WI38 (cell line): ENCODE results near the gene NIT1.

Source experiments
- H3K4me3 ChIP-seq: 2 replicates; pipeline ENCODE4 v1.5.1; 2011; ENCODE audit warnings: low read depth, mild to moderate bottlenecking, control low read depth, low read length
- CTCF ChIP-seq: IDR thresholded peaks from 2 replicates; pipeline ENCODE4 v1.5.1; 2012; ENCODE audit warnings: low read depth, mild to moderate bottlenecking, control low read depth, low read length

The NIT1 gene

GRCh38 chr1:161085165-161085564 lies 32.7 kb upstream of the NIT1 start:
- H3K4me3 ChIP-seq: no peak overlapping the region

GRCh38 chr1:161086457-161086856 lies 31.4 kb upstream of the NIT1 start:
- no peak overlapping the region for H3K4me3 ChIP-seq
- TF ChIP-seq CTCF: no peak

More at GRCh38 chr1:161085165-161085564, 32.7 kb upstream of the NIT1 start:
- TF ChIP-seq CTCF: no peak

GRCh38 chr1:161088587-161089110 lies 29.3 kb upstream of the NIT1 start:
- H3K4me3 ChIP-seq: no peak overlapping the region

GRCh38 chr1:161089251-161089924 lies 28.5 kb upstream of the NIT1 start, which contains the start of gene NECTIN4:
Gene NECTIN4, minus strand, starts transcription at chr1:161089558. Its CDS starts 262 bp downstream, at chr1:161089296.
- no peak within 1 kb of the TSS for H3K4me3 ChIP-seq
- no peak for TF ChIP-seq CTCF

More at GRCh38 chr1:161088587-161089110, 29.3 kb upstream of the NIT1 start:
- no peak for TF ChIP-seq CTCF

- H3K4me3 ChIP-seq: no peak overlapping the region
- TF ChIP-seq CTCF: no peak
These were observed 28.0 kb upstream of the NIT1 start for GRCh38 chr1:161089938-161090337.

- TF ChIP-seq CTCF: no peak
- no peak overlapping the region for H3K4me3 ChIP-seq
These were observed 27.3 kb upstream of the NIT1 start for GRCh38 chr1:161090617-161091016.

GRCh38 chr1:161091093-161091492 lies 26.8 kb upstream of the NIT1 start:
- TF ChIP-seq CTCF: no peak
- no peak overlapping the region for H3K4me3 ChIP-seq
